VCaP (cell line): Measurements from ENCODE around the gene SFN.

ENCODE experiments used
- H3K27ac ChIP-seq: fragments of 450-650 bp; 2 replicates; pipeline ENCODE4 v1.5.1; 2017
- CTCF ChIP-seq: fragments of 450-650 bp; conservative IDR thresholded peaks from 2 replicates; pipeline ENCODE4 v1.5.1; 2017; ENCODE audit warnings: mild to moderate bottlenecking, moderate library complexity

SFN gene

GRCh38 chr1:26862781-26863684 is at the start of gene SFN:
SFN (plus strand) TSS chr1:26863149; CDS start chr1:26863213, 64 bp downstream.
- peak within 1 kb of the TSS; percentile 97 for H3K27ac ChIP-seq
- peak; percentile 26; the same call in 1 of the 2 replicates for TF ChIP-seq CTCF

GRCh38 chr1:26814377-26814776 is 48.6 kb upstream of the SFN start:
- TF ChIP-seq CTCF, result no peak
- no peak overlapping the region for H3K27ac ChIP-seq

- TF ChIP-seq CTCF, result no peak
- no peak overlapping the region for H3K27ac ChIP-seq
These were observed 48.1 kb upstream of the SFN start for GRCh38 chr1:26814893-26815292.

GRCh38 chr1:26820784-26821269 is 42.1 kb upstream of the SFN start:
- TF ChIP-seq CTCF, result no peak

GRCh38 chr1:26822737-26823395 is 40.1 kb upstream of the SFN start:
- no peak overlapping the region; the same call in 1 of the 2 replicates for H3K27ac ChIP-seq
- no peak for TF ChIP-seq CTCF

More at GRCh38 chr1:26820784-26821269, 42.1 kb upstream of the SFN start:
- no peak overlapping the region for H3K27ac ChIP-seq

GRCh38 chr1:26824731-26825130 is 38.2 kb upstream of the SFN start:
- H3K27ac ChIP-seq, result peak overlapping the region; percentile 85
- TF ChIP-seq CTCF, result no peak
